ENCODE results near the gene NOL3.
A peak's percentile ranks its signal among the peaks of the same experiment; 100 is the strongest.

The NOL3 gene

GRCh38 chr16:67155295-67156142 is 14.8 kb upstream of the NOL3 start:
- DNase-seq, result peak; percentile 66

- DNase-seq, result no peak
These were observed 14.0 kb upstream of the NOL3 start for GRCh38 chr16:67156143-67156844.

GRCh38 chr16:67157106-67157748 is 13.1 kb upstream of the NOL3 start:
- no peak for DNase-seq

GRCh38 chr16:67157892-67158635 is 12.3 kb upstream of the NOL3 start:
- DNase-seq, result no peak

DNA sequence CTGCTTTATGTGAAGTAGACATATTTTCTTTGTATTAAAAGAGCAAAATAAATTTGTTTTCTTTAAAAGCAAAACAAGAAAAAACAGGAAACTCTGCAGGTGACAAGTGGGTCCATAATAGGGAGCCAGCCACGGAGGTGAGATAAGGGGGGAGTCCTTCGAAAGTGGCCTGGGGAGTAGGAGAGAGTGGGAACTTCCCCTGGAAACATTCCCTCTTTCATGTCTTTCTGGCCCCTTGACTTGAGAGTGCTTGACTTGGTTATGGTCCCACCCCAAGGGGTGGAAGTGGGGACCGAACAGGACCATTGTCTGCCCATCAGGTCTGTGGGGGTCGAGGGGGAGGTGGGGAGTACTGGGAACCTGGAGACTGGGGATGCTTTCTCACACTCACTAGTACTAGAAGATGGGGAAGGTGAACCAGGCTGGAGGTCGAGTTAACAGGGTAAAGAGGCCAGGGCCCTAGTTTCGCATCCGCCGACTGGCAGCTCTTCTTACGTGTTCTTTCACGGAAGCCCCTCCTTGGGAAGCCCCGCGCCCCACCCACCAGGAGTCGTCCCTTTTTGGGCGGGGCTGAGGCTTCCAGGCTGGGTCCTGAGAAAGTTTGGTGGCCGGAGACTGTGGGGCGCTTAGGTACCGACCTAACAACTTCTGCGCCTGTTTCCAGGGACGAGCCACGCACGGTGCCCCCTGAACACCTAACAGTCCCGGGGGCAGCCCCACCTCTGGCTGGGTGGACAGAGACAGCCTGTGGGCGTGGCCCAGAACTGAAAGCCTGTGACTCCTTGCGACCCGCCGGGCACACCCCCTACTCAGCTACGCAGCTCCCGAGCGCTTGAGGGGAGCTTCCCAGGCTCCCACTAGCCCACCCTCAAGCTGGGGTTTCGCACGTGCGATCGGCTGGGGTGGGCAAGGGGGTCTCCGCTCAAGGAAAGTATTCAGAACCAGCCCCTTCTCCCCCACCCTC is 11.4 kb upstream of the NOL3 start:
- DNase-seq, result peak; percentile 15

GRCh38 chr16:67161595-67162058 is 8.7 kb upstream of the NOL3 start:
- no peak for DNase-seq

DNA sequence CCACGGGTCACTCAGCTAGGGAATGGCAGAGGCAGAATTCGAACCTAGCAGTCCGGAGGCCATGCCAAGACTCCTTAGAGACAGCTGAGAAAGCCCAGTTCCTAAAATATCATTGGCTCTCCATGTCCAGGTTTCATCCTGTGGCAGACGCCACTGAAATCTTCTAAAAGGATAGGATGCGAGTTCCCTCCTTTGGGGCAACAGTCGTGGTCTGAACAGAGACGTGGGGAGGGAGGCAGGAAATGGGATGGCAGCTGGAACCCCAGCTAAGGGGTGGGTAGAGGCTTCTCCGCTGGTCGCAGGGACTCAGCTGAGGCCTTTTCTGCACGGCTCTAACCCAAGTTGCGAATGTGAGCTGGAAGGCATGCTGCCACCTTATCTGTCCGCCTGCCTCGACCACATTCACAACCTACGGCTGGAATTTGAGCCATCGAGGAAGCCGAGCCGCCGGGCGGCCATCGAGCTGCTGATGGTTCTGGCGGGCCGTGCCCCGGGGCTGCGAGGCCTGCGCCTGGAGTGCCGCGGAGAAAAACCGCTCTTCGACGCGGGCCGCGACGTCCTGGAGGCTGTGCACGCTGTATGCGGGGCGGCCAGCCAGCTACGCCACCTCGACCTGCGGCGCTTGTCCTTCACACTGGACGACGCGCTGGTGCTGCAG is 7.7 kb upstream of the NOL3 start:
- DNase-seq, result no peak

- no peak for DNase-seq
These were observed 7.0 kb upstream of the NOL3 start for GRCh38 chr16:67163164-67163998.

DNA sequence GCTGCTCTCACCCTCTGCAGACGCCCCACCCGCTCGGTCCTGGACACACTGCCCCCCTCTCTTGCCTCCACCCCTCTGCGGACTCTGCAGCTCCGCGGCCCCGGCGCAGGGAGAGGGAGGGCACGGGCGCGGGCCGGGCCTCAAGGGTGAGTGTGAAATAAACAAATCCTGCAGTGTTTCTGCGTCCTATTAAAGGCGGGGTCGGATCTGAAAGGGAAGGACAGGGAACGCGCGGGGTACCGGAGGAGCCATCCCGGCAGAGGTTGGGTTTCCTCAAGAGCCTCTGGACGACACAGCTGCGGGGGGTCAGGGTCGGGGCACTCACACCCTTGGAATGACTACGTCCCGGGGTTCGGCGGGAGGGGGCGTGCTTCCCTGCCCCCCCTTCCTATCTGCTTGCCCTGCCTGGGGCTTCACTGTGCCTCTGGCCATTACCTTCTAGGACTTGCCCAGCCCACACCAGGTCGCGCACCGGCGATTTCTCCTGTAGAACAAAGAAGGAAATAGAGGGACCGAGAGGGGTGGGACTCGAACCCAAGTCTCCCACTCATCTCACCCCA is 6.3 kb upstream of the NOL3 start:
- no peak for DNase-seq

- no peak for DNase-seq
These were observed 5.7 kb upstream of the NOL3 start, which contains the start of gene HSF4 for GRCh38 chr16:67164599-67165061. Gene HSF4, plus strand, starts transcription at chr16:67164745. Its CDS starts 67 bp downstream, at chr16:67164812.

GRCh38 chr16:67165121-67166078 is 4.9 kb upstream of the NOL3 start:
- no peak for DNase-seq

DNA sequence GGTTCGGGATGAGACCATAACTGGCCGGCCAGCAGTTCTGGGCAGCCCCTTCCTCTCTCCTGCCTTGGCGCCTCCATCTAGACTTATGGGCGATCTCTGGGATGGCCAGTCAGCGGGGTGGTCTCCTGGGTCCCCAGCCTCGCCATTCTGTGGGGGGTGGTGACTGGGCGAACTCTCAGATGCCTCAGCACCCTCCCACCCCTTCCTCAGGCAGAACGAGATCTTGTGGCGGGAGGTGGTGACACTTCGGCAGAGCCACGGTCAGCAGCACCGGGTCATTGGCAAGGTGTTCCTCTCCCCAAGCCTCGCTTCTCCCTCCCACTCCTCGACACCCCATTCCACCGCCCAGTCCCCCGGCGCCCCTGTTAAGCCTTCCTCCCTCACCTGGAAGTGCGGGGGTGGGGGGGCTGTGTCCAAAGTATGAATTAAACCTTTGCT is 4.2 kb upstream of the NOL3 start:
- no peak for DNase-seq

DNA sequence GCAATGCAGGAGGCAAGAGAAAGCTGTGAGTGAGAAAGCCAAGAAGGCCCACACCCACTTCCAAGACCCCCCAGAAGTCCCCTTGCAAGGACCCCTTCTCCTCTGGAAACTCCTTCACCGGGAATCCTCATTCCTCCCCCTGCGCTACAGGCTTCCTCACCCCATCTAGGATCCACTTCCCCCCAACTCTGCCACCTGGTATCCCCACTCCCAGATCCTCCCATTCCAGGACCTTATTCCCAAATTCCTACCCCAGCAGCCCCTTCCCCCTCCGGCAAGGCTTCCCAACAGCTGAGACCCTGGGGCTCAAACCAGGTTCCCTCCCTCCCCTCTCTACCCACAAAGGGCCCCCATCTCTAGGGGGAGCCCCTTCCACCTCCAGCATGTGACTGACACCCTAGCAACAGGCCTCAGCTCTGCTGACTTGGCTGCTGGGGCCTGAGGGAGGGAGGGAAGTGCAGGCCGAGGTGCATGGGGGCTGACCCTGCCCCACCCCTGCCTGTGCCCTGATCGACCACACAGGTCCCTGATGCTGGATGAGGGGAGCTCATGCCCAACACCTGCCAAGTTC is 3.7 kb upstream of the NOL3 start:
- DNase-seq, result no peak

DNA sequence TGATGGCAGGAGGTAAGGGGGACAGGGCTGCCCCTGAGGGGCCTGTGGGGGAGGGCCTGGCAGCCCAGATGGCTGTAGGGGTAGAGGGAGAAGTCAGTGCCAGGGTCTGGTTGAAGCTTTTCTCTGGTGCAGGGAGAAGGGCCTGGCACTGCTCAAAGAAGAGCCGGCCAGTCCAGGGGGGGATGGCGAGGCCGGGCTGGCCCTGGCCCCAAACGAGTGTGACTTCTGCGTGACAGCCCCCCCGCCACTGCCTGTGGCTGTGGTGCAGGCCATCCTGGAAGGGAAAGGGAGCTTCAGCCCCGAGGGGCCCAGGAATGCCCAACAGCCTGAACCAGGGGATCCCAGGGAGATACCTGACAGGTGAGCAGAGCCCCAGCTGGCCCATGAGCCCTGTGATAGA is 2.8 kb upstream of the NOL3 start:
- DNase-seq, result no peak

- no peak for DNase-seq
These were observed 1.3 kb upstream of the NOL3 start for GRCh38 chr16:67169011-67169451.

- peak; percentile 75 for DNase-seq
These were observed 633 bp upstream of the NOL3 start for GRCh38 chr16:67169642-67170167.

GRCh38 chr16:67170949-67171649 is 761 bp downstream of the NOL3 start:
- DNase-seq, result no peak

All from NCI-H1436 (cell line).